K562 (cell line): Measurements from ENCODE around the gene FAM124A. TPM values are rescaled to one million over a fixed set of nuclear protein-coding genes. Genes with fewer than 3 reads are reported as not detected.

Source experiments
- ATAC-seq: fragments of 200-7000 bp; cut with Tn5 transposase; 3 replicates; pipeline ENCODE4 v1.9.1; 2020; ENCODE audit warnings: moderate library complexity
- BruUV-seq: library from RNA; stranded (reverse); fragments of 400-500 nt; replicated peaks from 2 replicates; lab custom pipeline; 2021; lab: Mats Ljungman, UMichigan
- CTCF ChIA-PET: fragments of 300-600 bp; formaldehyde crosslinking; extraction: SDS; loops from one replicate; lab custom pipeline; 2021; ENCODE audit warnings: low intra/inter-chr PET ratio; lab: Yijun Ruan, JAX
- POLR2A ChIA-PET: fragments of 300-600, 350-650 bp; sonication (Branson Sonifier 250); formaldehyde crosslinking; extraction: SDS; loops from one replicate; lab custom pipeline; 2021; ENCODE audit warnings: antibody characterized with exemption, inconsistent platforms; lab: Yijun Ruan, JAX
- DNase-seq, 4 experiments: peaks; one replicate each; pipeline versions ENCODE4 v3.0.0 to v3.0.0-alpha.2; 2011 to 2018; ENCODE audit warnings: low spot score in 3 of 4, mixed read lengths in 3 of 4; ENCODE audit errors: extremely low read depth in 1 of 4
- FAIRE-seq: peaks from 2 replicates; lab custom pipeline; 2011; peaks lifted over from hg19 to GRCh38; lab: Jason Lieb, UNC
- H2AFZ ChIP-seq: 2 replicates; pipeline ENCODE4 v1.6.0; 2011; ENCODE audit warnings: low read depth, low read length, control low read depth, inconsistent platforms
- H3K27ac ChIP-seq: fragments of 200-600 bp; 3 replicates; pipeline ENCODE4 v1.8.0; 2011; ENCODE audit warnings: low read depth, mild to moderate bottlenecking, control low read depth, inconsistent platforms, low read length, moderate library complexity, mixed read lengths; ENCODE audit errors: extremely low read depth
- H3K27me3 ChIP-seq, 2 experiments: fragments of 300-600 bp in 1 of 2; 2 replicates in 1 of 2; 3 replicates in 1 of 2; pipeline versions ENCODE4 v1.6.0 to v1.8.0; 2011; ENCODE audit warnings: inconsistent platforms in 2 of 2, low read length in 2 of 2, mild to moderate bottlenecking in 1 of 2, mixed read lengths in 1 of 2, moderate library complexity in 1 of 2; ENCODE audit not compliant: control insufficient read depth in 2 of 2, insufficient read depth in 2 of 2
- H3K36me3 ChIP-seq: fragments of 300-600 bp; 3 replicates; pipeline ENCODE4 v1.8.0; 2011; ENCODE audit warnings: mild to moderate bottlenecking, low read length, inconsistent platforms; ENCODE audit not compliant: control insufficient read depth, insufficient read depth
- H3K4me1 ChIP-seq, 2 experiments: fragments of 200-600 bp in 1 of 2; replicated peaks in 1 of 2; 2 replicates in 1 of 2; 3 replicates in 1 of 2; pipeline versions ENCODE4 v1.5.1 to v1.8.0; 2011; ENCODE audit warnings: inconsistent platforms in 2 of 2, low read length in 2 of 2, mild to moderate bottlenecking in 1 of 2, mixed read lengths in 1 of 2, moderate library complexity in 1 of 2; ENCODE audit not compliant: control insufficient read depth in 2 of 2, insufficient read depth in 2 of 2
- H3K4me2 ChIP-seq: 2 replicates; pipeline ENCODE4 v1.6.1; 2011; ENCODE audit warnings: low read length, control low read depth, inconsistent platforms, mixed read lengths; ENCODE audit not compliant: insufficient read depth
- H3K4me3 ChIP-seq: fragments of 200-600 bp; sonication (generic), shearing (Covaris generic); 2 replicates; pipeline ENCODE4 v1.5.1; 2016; ENCODE audit warnings: control low read depth, inconsistent platforms
- H3K79me2 ChIP-seq: fragments of 200-600 bp; 3 replicates; pipeline ENCODE4 v1.8.0; 2011; ENCODE audit warnings: low read length, inconsistent platforms; ENCODE audit not compliant: control insufficient read depth, insufficient read depth
- H3K9ac ChIP-seq, 2 experiments: 2 replicates each; pipeline versions ENCODE4 v1.6.0 to v1.6.1; 2011; ENCODE audit warnings: low read depth in 2 of 2, low read length in 2 of 2, control low read depth in 1 of 2, inconsistent platforms in 1 of 2, mild to moderate bottlenecking in 1 of 2, mixed read lengths in 1 of 2; ENCODE audit not compliant: insufficient read depth in 1 of 2
- H3K9me1 ChIP-seq: one replicate; pipeline ENCODE4 v1.6.0; 2011; ENCODE audit warnings: inconsistent platforms, mild to moderate bottlenecking, low read length, moderate library complexity; ENCODE audit not compliant: control insufficient read depth, insufficient read depth
- H3K9me3 ChIP-seq: replicated peaks from 2 replicates; pipeline ENCODE4 v1.5.1; 2011; ENCODE audit warnings: low read depth, low read length, inconsistent platforms; ENCODE audit not compliant: control insufficient read depth, insufficient read depth
- H4K20me1 ChIP-seq: replicated peaks from 2 replicates; pipeline ENCODE4 v1.6.1; 2011; ENCODE audit warnings: low read length, inconsistent platforms, mixed read lengths; ENCODE audit not compliant: control insufficient read depth, insufficient read depth
- RFX1 ChIP-seq: fragments of 450-650 bp; IDR thresholded peaks from 2 replicates; pipeline ENCODE4 v1.6.1; 2016; ENCODE audit warnings: mild to moderate bottlenecking, moderate library complexity
- RUNX1 ChIP-seq: sonication (generic); IDR thresholded peaks from 2 replicates; pipeline ENCODE4 v1.6.1; 2016; ENCODE audit warnings: antibody characterized with exemption, low read depth
- SRSF9 ChIP-seq: fragments of 200-400 bp; formaldehyde crosslinking; IDR thresholded peaks from 2 replicates; pipeline ENCODE4 v1.6.1; 2017; ENCODE audit warnings: low read depth, low read length, borderline replicate concordance
- WHSC1 ChIP-seq: IDR thresholded peaks from one replicate; pipeline ENCODE4 v1.6.1; 2012; ENCODE audit warnings: low read length, control low read depth, inconsistent platforms
- ZEB2 ChIP-seq: fragments of 450-650 bp; IDR thresholded peaks from 2 replicates; pipeline ENCODE4 v1.6.1; 2016
- ZNF224 ChIP-seq: sonication (generic); formaldehyde crosslinking; IDR thresholded peaks from 2 replicates; pipeline ENCODE4 v1.8.0; 2022; ENCODE audit warnings: mild to moderate bottlenecking, missing genetic modification reagents
- WGBS: fragments of 100-300 bp; shearing (Covaris generic); methylation state at CpG from one replicate; pipeline ENCODE4 v1.1.6; 2016; ENCODE audit warnings: low coverage, mixed read lengths; ENCODE audit not compliant: insufficient coverage; ENCODE audit errors: missing lambda C conversion rate; 5-methylcytosine and 5-hydroxymethylcytosine counted together
- in situ Hi-C: fragments of 300-500 bp; cut with MboI; formaldehyde crosslinking; loops from 4 replicates; pipeline ENCODE4 v1.15.0; 2018; ENCODE audit warnings: inconsistent platforms, mixed read lengths
- intact Hi-C: fragments of 100-400 bp; cut with micrococcal nuclease; formaldehyde crosslinking; loops from 2 replicates; pipeline ENCODE4 v1.14.2; 2022
- polyA plus RNA-seq, 8 experiments: library from polyadenylated mRNA; depleted of rRNA in 4 of 8; stranded (reverse) in 5 of 8; unstranded in 3 of 8; fragments of >200 nt; fragmentation: Nextera tagmentation in 2 of 8; fragmentation: Illumina TruSeq in 1 of 8; extraction: Ambion mirVana in 2 of 8; extraction: Trizol in 1 of 8; gene quantifications; 2 replicates each; pipeline versions ENCODE4 v1.2.1 to v1.2.3, GENCODE V29; 2011 to 2014; ENCODE audit warnings: inconsistent platforms in 1 of 8, missing spikeins in 1 of 8
- total RNA-seq, 7 experiments: library from RNA; depleted of rRNA in 6 of 7; stranded (reverse); fragments of >200 nt in 6 of 7; fragmentation: Illumina TruSeq in 2 of 7; extraction: Trizol in 2 of 7; gene quantifications; 2 replicates each; pipeline versions ENCODE4 v1.2.1 to v1.2.3, GENCODE V29; 2011 to 2021; ENCODE audit warnings: low replicate concordance in 1 of 7
- TF ChIP-seq, protein P1 (sequence below): fragments of 450-650 bp; IDR thresholded peaks from 2 replicates; pipeline ENCODE4 v1.6.1; 2017; ENCODE audit warnings: mild to moderate bottlenecking, moderate library complexity
- TF ChIP-seq, protein P2 (sequence below): IDR thresholded peaks from 2 replicates; pipeline ENCODE4 v1.6.1; 2011; ENCODE audit warnings: borderline replicate concordance, low read depth, mild to moderate bottlenecking, moderate library complexity, low read length; ENCODE audit not compliant: insufficient read depth, poor library complexity, severe bottlenecking

The FAM124A gene
- total and polyA plus RNA-seq, 9 of the 15 experiments (the other 6 are each of a cell fraction or from before 2014, with no cell fraction given) = not detected

DNA sequence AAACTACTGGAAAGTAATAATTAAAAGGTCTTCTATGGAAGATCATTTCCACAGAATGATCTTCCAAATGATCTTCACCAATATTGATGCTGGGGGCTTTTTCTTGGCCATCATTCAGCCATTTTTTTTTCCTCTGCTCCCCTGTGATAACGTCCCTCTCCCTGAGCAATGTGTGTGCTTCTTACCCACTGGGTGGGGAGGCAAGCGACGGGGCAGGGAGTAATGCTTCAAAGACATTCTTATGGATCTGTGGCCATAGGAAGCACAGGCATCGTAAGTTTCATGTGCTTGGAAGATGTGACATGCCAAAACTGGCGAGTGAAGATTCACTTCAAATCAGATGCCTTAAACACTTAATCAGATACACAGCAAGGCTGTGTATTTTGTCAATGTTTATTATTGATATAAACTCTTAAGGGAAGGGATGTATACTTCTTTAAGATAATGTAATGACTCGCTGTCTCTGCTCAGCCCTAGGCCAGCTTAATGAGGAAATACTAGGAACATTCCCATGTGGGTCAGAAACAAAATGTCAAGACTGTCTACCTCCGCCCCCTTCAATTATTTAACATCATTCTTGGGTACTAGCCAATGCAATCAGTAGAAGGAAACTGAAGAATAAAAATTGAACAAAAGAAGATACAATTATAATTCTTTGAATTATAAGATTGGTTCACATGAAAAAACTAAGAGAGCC, 83.2 kb downstream of the FAM124A start (continued):
- TF ChIP-seq RUNX1 (no peak), ZNF224 (no peak)

DNA sequence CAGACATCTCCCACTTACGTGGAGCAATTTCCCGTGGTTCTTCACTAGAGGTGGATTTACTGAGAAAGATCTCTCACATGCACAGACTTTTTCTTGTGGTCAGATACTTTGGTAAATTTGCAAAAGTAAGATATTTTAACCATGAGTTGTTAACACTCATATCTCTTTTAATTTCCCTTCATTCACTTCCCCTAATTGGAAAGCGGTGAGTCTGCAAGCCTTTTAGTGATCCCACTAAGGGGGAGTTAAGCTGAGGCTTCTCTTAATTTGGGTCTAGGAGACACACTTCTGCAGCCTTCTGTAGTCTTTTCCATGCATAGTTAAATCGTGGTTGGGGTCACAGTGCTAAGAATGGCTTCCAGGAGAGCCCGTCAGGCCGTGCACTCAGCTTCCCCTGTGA, 86.6 kb downstream of the FAM124A start:
- Histone ChIP-seq H3K4me1 (no peaks in the 10 kb centered on the region), H3K79me2 (no peaks in the 10 kb centered on the region), H3K27ac (no peak overlapping the region), H3K4me2 (no peak overlapping the region), H3K27me3 (peaks cover 4 to 8% of the 10 kb centered on the region in 2 experiments; a peak in 4 of 5 replicates), H3K9me3 (no peaks in the 10 kb centered on the region), H3K4me3 (no peak overlapping the region), H3K36me3 (no peaks in the 10 kb centered on the region), H3K9me1 (no peaks in the 10 kb centered on the region), H4K20me1 (no peaks in the 10 kb centered on the region), H2AFZ (no peak overlapping the region), H3K9ac (no peak overlapping the region)
- intact Hi-C loops = no loop called here
- ATAC-seq = no peak
- CTCF ChIA-PET = no interaction called here
- no TSS peak for BruUV-seq
- no peak for DNase-seq
- in situ Hi-C loops = no loop called here
- no peak for TF ChIP-seq ZEB2
- TF ChIP-seq, protein P1, sequence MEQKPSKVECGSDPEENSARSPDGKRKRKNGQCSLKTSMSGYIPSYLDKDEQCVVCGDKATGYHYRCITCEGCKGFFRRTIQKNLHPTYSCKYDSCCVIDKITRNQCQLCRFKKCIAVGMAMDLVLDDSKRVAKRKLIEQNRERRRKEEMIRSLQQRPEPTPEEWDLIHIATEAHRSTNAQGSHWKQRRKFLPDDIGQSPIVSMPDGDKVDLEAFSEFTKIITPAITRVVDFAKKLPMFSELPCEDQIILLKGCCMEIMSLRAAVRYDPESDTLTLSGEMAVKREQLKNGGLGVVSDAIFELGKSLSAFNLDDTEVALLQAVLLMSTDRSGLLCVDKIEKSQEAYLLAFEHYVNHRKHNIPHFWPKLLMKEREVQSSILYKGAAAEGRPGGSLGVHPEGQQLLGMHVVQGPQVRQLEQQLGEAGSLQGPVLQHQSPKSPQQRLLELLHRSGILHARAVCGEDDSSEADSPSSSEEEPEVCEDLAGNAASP = no peak
- TF ChIP-seq RFX1 = no peak
- no peak for TF ChIP-seq WHSC1
- TF ChIP-seq SRSF9 = no peak
- TF ChIP-seq, protein P2, sequence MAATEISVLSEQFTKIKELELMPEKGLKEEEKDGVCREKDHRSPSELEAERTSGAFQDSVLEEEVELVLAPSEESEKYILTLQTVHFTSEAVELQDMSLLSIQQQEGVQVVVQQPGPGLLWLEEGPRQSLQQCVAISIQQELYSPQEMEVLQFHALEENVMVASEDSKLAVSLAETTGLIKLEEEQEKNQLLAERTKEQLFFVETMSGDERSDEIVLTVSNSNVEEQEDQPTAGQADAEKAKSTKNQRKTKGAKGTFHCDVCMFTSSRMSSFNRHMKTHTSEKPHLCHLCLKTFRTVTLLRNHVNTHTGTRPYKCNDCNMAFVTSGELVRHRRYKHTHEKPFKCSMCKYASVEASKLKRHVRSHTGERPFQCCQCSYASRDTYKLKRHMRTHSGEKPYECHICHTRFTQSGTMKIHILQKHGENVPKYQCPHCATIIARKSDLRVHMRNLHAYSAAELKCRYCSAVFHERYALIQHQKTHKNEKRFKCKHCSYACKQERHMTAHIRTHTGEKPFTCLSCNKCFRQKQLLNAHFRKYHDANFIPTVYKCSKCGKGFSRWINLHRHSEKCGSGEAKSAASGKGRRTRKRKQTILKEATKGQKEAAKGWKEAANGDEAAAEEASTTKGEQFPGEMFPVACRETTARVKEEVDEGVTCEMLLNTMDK = no peak
- POLR2A ChIA-PET = interaction anchor here (0.5 kb wide), 1 partner anchor 23 kb away, joined by 3 read pairs; no protein-coding TSS in a partner anchor
- 0% methylated on average over 6 of the region's 6 CpGs for WGBS
- no peak for FAIRE-seq
